C4-2B (cell line): ENCODE measurements around the gene ANKH.

Source experiments
- CTCF ChIP-seq: fragments of 450-650 bp; conservative IDR thresholded peaks from 2 replicates; pipeline ENCODE4 v1.5.1; 2017; ENCODE audit warnings: mild to moderate bottlenecking
- ZFX ChIP-seq: fragments of 450-650 bp; IDR thresholded peaks from 2 replicates; pipeline ENCODE4 v1.6.1; 2017

- no peak for TF ChIP-seq CTCF
- TF ChIP-seq ZFX: no peak
These were observed 195.3 kb downstream of the ANKH start for GRCh38 chr5:14676320-14676719.
